ENCODE results near the gene IFNLR1. TPM values are rescaled to one million over a fixed set of nuclear protein-coding genes. Genes with fewer than 3 reads are reported as not detected.

Gene IFNLR1
- total RNA-seq, 1 donor from 2014 or later, result 0.32 TPM

GRCh38 chr1:24114753-24115152, 72.3 kb downstream of the IFNLR1 start:
- Histone ChIP-seq H3K4me1 (peaks cover 12 to 22% of the 10 kb centered on the region in 2 donors), H3K27ac (no peak overlapping the region), H3K4me3 (no peak overlapping the region), H3K9me3 (no peaks in the 10 kb centered on the region), H3K36me3 (no peaks in the 10 kb centered on the region), H3K27me3 (no peaks in the 10 kb centered on the region)
- intact Hi-C loops (cut with DNase I), result loop anchor here (5.0 to 10.0 kb wide), 2 partner anchors 160 to 192 kb away; partner anchors contain the start of gene PNRC2
- no peak for DNase-seq (ENCODE audit: low spot score in 2 of 2)
- no peak for TF ChIP-seq CTCF (IDR thresholded peaks at IDR 0.05)

- Histone ChIP-seq H3K27ac (no peak overlapping the region), H3K27me3 (no peaks in the 10 kb centered on the region), H3K9me3 (no peaks in the 10 kb centered on the region), H3K36me3 (no peaks in the 10 kb centered on the region), H3K4me3 (no peak overlapping the region), H3K4me1 (peaks cover 12 to 21% of the 10 kb centered on the region in 2 donors)
- no peak for TF ChIP-seq CTCF (IDR thresholded peaks at IDR 0.05)
- no peak for DNase-seq (ENCODE audit: low spot score in 2 of 2)
- intact Hi-C loops (cut with DNase I), result loop anchor here (5.0 to 10.0 kb wide), 2 partner anchors 159 to 191 kb away; partner anchors contain the start of gene PNRC2
Observed at GRCh38 chr1:24113641-24114033, 73.5 kb downstream of the IFNLR1 start.

GRCh38 chr1:24111996-24112779, 74.9 kb downstream of the IFNLR1 start, which contains the start of gene MYOM3:
MYOM3 (minus strand) TSS chr1:24112135; CDS start chr1:24108636, 3,499 bp downstream.
- intact Hi-C loops (cut with DNase I), result loop anchor here (1.0 to 10.0 kb wide), 4 partner anchors 41 to 243 kb away; partner anchors contain the start of genes FUCA1 and PNRC2
- peak; percentile 66 to 82 (median 73) for TF ChIP-seq CTCF (IDR thresholded peaks at IDR 0.05)
- H3K27ac ChIP-seq, result peak within 1 kb of the TSS; percentile 89 to 96

GRCh38 chr1:24111262-24111995, 75.7 kb downstream of the IFNLR1 start:
- H3K4me1 ChIP-seq, result peaks cover 12 to 21% of the 10 kb centered on the region in 2 donors
- no peaks in the 10 kb centered on the region for H3K36me3 ChIP-seq
- intact Hi-C loops (cut with DNase I), result loop anchor here (2.0 to 10.0 kb wide), 3 partner anchors 157 to 243 kb away; partner anchors contain the start of genes FUCA1 and PNRC2
- DNase-seq (ENCODE audit: low spot score in 2 of 2), result peak in 1 of 2 donors; percentile 83
- no peaks in the 10 kb centered on the region for H3K27me3 ChIP-seq
- peak overlapping the region; percentile 89 to 96 for H3K27ac ChIP-seq
- peak in 1 of 3 experiments; percentile 13 for TF ChIP-seq CTCF (IDR thresholded peaks at IDR 0.05)
- no peaks in the 10 kb centered on the region for H3K9me3 ChIP-seq
- H3K4me3 ChIP-seq, result peak overlapping the region in 1 of 2 donors; percentile 57

More at GRCh38 chr1:24111996-24112779, 74.9 kb downstream of the IFNLR1 start, which contains the start of gene MYOM3:
- Histone ChIP-seq H3K27me3 (no peaks in the 10 kb centered on the region), H3K4me1 (peaks cover 12 to 21% of the 10 kb centered on the region in 2 donors), H3K4me3 (peak within 1 kb of the TSS; percentile 42 to 57), H3K36me3 (no peaks in the 10 kb centered on the region), H3K9me3 (no peaks in the 10 kb centered on the region)
- DNase-seq (ENCODE audit: low spot score in 2 of 2), result peak; percentile 46 to 88

GRCh38 chr1:24110642-24111261, 76.3 kb downstream of the IFNLR1 start:
- H3K27me3 ChIP-seq, result no peaks in the 10 kb centered on the region
- no peaks in the 10 kb centered on the region for H3K9me3 ChIP-seq
- no peak for TF ChIP-seq CTCF (IDR thresholded peaks at IDR 0.05)
- no peaks in the 10 kb centered on the region for H3K36me3 ChIP-seq
- peak overlapping the region; percentile 89 to 96 for H3K27ac ChIP-seq
- DNase-seq (ENCODE audit: low spot score in 2 of 2), result no peak
- H3K4me3 ChIP-seq, result peak overlapping the region in 1 of 2 donors; percentile 57
- intact Hi-C loops (cut with DNase I), result loop anchor here (2.0 to 10.0 kb wide), 3 partner anchors 156 to 242 kb away; partner anchors contain the start of genes FUCA1 and PNRC2
- H3K4me1 ChIP-seq, result peaks cover 12 to 21% of the 10 kb centered on the region in 2 donors
